Adipocyte (in vitro differentiated cells): ENCODE data around the gene IL31RA.
"Not testable (repeated sequence)": the region's sequence is repeated elsewhere in the genome, so short reads cannot be mapped to it uniquely, and the experiment has no call there.

Experiments used
- DNase-seq: peaks from one replicate; pipeline ENCODE4 v3.0.0-alpha.2; 2015; ENCODE audit warnings: low read depth
- H3K27me3 ChIP-seq: replicated peaks from 2 replicates; pipeline ENCODE4 v1.7.0; 2013; ENCODE audit warnings: mild to moderate bottlenecking, low read length, moderate library complexity; ENCODE audit not compliant: control insufficient read depth, insufficient read depth
- H3K36me3 ChIP-seq: 2 replicates; pipeline ENCODE4 v1.7.0; 2013; ENCODE audit warnings: low read length, mild to moderate bottlenecking, moderate library complexity; ENCODE audit not compliant: control insufficient read depth, insufficient read depth, severe bottlenecking
- H3K4me1 ChIP-seq: 2 replicates; pipeline ENCODE4 v1.7.0; 2013; ENCODE audit warnings: mild to moderate bottlenecking, low read length, moderate library complexity; ENCODE audit not compliant: control insufficient read depth, insufficient read depth
- H3K4me3 ChIP-seq: 2 replicates; pipeline ENCODE4 v1.7.0; 2013; ENCODE audit warnings: mild to moderate bottlenecking, low read length, moderate library complexity
- H3K9ac ChIP-seq: 2 replicates; pipeline ENCODE4 v1.7.0; 2013; ENCODE audit warnings: mild to moderate bottlenecking, low read length, moderate library complexity
- H3K9me3 ChIP-seq: 2 replicates; pipeline ENCODE4 v1.7.0; 2013; ENCODE audit warnings: mild to moderate bottlenecking, low read length, moderate library complexity; ENCODE audit not compliant: control insufficient read depth

IL31RA gene

GRCh38 chr5:55927861-55928655, 76.9 kb downstream of the IL31RA start:
- H3K9me3 ChIP-seq: no peaks in the 10 kb centered on the region
- DNase-seq: no peak
- H3K4me3 ChIP-seq: no peak overlapping the region
- H3K4me1 ChIP-seq: no peaks in the 10 kb centered on the region
- no peak overlapping the region for H3K9ac ChIP-seq
- no peaks in the 10 kb centered on the region for H3K36me3 ChIP-seq
- no peaks in the 10 kb centered on the region for H3K27me3 ChIP-seq

DNA sequence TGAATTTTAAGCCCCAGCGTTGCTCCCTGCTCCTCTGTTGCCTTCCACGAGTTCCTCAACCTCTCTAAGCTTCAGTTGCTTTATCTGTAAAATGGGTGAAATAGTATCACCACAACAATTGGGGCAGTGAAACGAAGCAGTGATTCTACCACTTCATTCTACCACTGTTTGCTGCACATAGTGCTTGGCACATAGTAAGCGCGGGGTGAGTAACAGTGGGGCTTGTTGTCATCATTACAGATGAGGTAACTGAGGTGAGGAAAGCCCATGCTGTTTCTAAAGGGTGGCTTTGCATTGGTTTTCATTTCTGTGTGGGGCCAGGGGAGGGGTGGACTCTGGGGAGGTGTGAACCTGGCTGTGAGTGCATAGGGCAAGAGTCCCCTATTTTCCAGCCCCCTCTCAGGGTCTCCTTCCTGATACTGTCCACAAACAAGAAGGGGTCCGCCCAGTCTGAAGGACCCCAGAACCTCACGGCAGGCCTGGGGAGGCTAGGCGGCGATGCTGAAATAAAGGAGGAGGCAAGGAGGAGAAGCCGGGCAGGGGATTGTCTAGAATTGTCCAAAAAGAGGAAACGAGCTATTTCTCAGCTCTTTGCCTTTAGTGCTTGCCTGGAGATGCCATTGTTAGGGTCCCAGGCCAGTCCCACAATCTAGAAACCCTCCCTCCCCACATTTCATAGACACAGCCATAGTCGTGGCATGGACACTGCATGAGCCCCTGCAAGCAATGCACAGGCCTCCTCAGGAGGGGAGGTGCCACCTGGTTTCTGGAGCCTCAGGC, 78.1 kb downstream of the IL31RA start:
- Histone ChIP-seq H3K4me1 (no peaks in the 10 kb centered on the region), H3K4me3 (no peak overlapping the region), H3K36me3 (no peaks in the 10 kb centered on the region), H3K27me3 (no peaks in the 10 kb centered on the region), H3K9me3 (no peaks in the 10 kb centered on the region), H3K9ac (no peak overlapping the region)
- no peak for DNase-seq

DNA sequence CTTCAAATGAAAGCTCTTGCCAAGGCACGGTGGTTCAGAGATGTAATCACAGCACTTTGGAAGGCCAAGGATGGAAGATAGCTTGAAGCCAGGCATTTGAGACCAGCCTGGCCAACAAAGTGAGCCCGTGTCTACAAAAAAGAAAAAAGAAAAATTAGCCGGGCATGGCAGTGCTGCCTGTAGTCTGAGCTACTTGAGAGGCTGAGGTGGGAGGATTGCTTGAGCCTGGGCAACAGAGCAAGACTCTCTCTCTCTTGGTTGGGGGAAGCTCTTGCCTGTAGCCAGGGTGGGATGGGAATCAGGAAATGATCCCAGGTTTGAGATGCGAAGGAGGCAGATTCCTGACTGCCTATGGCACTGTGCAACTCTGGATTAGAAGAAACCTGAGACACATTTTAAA, 81.5 kb downstream of the IL31RA start:
- no peaks in the 10 kb centered on the region for H3K27me3 ChIP-seq
- peaks cover 14% of the 10 kb centered on the region for H3K4me1 ChIP-seq
- H3K36me3 ChIP-seq: peaks cover 23% of the 10 kb centered on the region
- no peak overlapping the region for H3K4me3 ChIP-seq
- no peak for DNase-seq
- H3K9ac ChIP-seq: no peak overlapping the region
- H3K9me3 ChIP-seq: no peaks in the 10 kb centered on the region

DNA sequence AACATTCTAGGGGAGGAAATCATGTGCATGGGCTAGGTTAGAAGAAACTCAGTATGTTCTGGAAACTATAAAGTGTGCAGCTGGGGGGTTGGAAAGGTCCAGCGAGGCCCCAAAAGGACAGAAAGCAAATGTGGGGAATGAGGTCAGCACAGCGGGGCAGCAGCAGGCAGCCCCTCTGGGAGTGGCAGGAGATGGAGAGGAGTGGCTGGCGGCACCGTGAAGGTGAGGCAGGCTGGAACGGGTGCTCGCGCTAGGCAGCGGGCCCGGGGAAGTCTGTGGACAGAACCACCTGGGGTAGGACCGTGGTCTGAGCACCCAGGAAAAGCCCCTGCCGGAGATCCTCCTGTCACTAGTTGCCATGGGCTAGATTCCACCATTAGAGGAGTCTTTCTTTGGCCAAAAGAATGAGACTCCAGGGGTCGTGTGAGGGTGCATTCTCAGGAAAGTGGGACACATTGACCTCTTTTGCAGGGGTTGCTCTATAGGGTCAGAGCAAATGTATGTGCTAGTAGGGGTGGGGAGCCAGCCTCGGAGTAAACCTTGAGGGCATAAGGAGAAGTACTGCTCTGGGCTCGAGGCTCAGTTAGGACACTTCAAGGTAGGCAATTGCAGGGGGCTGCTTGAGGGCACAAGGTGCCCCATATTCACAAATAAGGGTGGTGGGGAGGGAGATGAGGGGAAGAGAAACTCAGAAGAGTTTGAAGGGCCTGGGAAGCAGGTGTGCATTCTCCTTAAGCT, 82.4 kb downstream of the IL31RA start:
- H3K27me3 ChIP-seq: no peaks in the 10 kb centered on the region
- H3K4me3 ChIP-seq: no peak overlapping the region
- H3K36me3 ChIP-seq: peaks cover 32% of the 10 kb centered on the region
- H3K9me3 ChIP-seq: no peaks in the 10 kb centered on the region
- no peak overlapping the region for H3K9ac ChIP-seq
- DNase-seq: no peak
- H3K4me1 ChIP-seq: peaks cover 14% of the 10 kb centered on the region

- H3K4me1 ChIP-seq: peaks cover 14% of the 10 kb centered on the region
- H3K36me3 ChIP-seq: peaks cover 38% of the 10 kb centered on the region
- no peak overlapping the region for H3K4me3 ChIP-seq
- no peaks in the 10 kb centered on the region for H3K27me3 ChIP-seq
- no peak overlapping the region for H3K9ac ChIP-seq
- H3K9me3 ChIP-seq: no peaks in the 10 kb centered on the region
- no peak for DNase-seq
These were observed 83.0 kb downstream of the IL31RA start for GRCh38 chr5:55934115-55934613.

GRCh38 chr5:55934720-55935119, 83.6 kb downstream of the IL31RA start:
- H3K36me3 ChIP-seq: peaks cover 43% of the 10 kb centered on the region

GRCh38 chr5:55935371-55935770, 84.2 kb downstream of the IL31RA start:
- no peak for DNase-seq
- Histone ChIP-seq H3K4me1 (peaks cover 14% of the 10 kb centered on the region), H3K27me3 (no peaks in the 10 kb centered on the region), H3K4me3 (no peak overlapping the region), H3K9ac (peak overlapping the region; percentile 21), H3K9me3 (no peaks in the 10 kb centered on the region), H3K36me3 (peaks cover 50% of the 10 kb centered on the region)

More at GRCh38 chr5:55934720-55935119, 83.6 kb downstream of the IL31RA start:
- H3K4me1 ChIP-seq: peaks cover 14% of the 10 kb centered on the region
- H3K9ac ChIP-seq: peak overlapping the region; percentile 21
- DNase-seq: no peak
- H3K27me3 ChIP-seq: no peaks in the 10 kb centered on the region
- no peak overlapping the region for H3K4me3 ChIP-seq
- H3K9me3 ChIP-seq: no peaks in the 10 kb centered on the region

DNA sequence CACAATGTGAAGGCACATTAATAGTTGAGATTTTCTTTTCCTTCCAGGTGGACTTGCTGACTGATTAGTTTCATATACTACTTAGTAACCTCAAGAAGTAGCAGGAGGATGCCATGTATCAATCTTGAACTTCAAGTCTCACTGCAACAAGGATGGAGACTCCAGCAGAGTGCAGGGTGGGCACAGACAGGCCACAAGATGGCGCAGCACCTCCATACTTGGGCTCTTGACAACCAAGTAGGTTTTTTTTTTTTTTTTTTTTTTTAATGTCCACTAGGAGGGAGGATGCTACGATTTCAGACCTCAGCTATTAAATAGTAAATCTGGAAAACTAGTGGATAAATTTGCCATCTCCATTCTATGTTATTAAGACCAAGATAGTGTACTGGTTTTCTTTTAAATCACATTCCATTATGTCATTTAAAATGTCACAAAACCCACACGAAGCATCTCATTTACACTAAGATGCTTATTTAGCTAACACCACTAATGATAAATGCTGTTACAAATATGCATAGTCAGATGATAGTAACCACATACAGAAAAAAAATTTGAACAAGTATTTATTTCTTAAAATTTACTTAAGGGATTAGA, 85.0 kb downstream of the IL31RA start:
- H3K9me3 ChIP-seq: no peaks in the 10 kb centered on the region
- no peak overlapping the region for H3K9ac ChIP-seq
- no peaks in the 10 kb centered on the region for H3K27me3 ChIP-seq
- H3K36me3 ChIP-seq: peaks cover 58% of the 10 kb centered on the region
- H3K4me1 ChIP-seq: peaks cover 17% of the 10 kb centered on the region
- H3K4me3 ChIP-seq: no peak overlapping the region
- DNase-seq: peak; percentile 89

GRCh38 chr5:55937598-55937997, 86.4 kb downstream of the IL31RA start:
- Histone ChIP-seq H3K4me1 (peaks cover 22% of the 10 kb centered on the region), H3K36me3 (peaks cover 72% of the 10 kb centered on the region)
- not testable (repeated sequence) for DNase-seq, H3K9ac ChIP-seq, H3K4me3 ChIP-seq, H3K9me3 ChIP-seq, H3K27me3 ChIP-seq

- Histone ChIP-seq H3K36me3 (peaks cover 96% of the 10 kb centered on the region), H3K4me1 (peaks cover 19% of the 10 kb centered on the region)
- H3K27me3 ChIP-seq, H3K9ac ChIP-seq, H3K9me3 ChIP-seq, H3K4me3 ChIP-seq, DNase-seq: not testable (repeated sequence)
These were observed 90.0 kb downstream of the IL31RA start for GRCh38 chr5:55941154-55941553.
